Endothelial cell of umbilical vein (primary cell): Measurements from ENCODE around the gene CLIP2. TPM values are rescaled to one million over a fixed set of nuclear protein-coding genes. Genes with fewer than 3 reads are reported as not detected.
"Not testable (repeated sequence)": the region's sequence is repeated elsewhere in the genome, so short reads cannot be mapped to it uniquely, and the experiment has no call there.

ENCODE experiments used
- BruUV-seq: library from RNA; stranded (reverse); fragments of 400-500 nt; replicated peaks from 2 replicates; lab custom pipeline; 2021; lab: Mats Ljungman, UMichigan
- CTCF ChIA-PET: fragments of 300-600, 350-600 bp; sonication (Branson Sonifier 250); formaldehyde crosslinking; loops from one replicate; lab custom pipeline; 2021; ENCODE audit warnings: antibody characterized with exemption, inconsistent platforms; lab: Charles Lee
- POLR2A ChIA-PET: fragments of 300-600, 350-600 bp; sonication (Branson Sonifier 250); formaldehyde crosslinking; loops from one replicate; lab custom pipeline; 2021; ENCODE audit warnings: antibody characterized with exemption, inconsistent platforms; lab: Charles Lee
- DNase-seq: peaks from one replicate; pipeline ENCODE4 v3.0.0-alpha.2; 2011; ENCODE audit warnings: low read depth, low spot score
- FAIRE-seq: peaks from 2 replicates; lab custom pipeline; 2011; peaks lifted over from hg19 to GRCh38; lab: Jason Lieb, UNC
- H2AFZ ChIP-seq: 2 replicates; pipeline ENCODE4 v1.6.0; 2012; ENCODE audit warnings: low read depth, low read length, control low read depth, inconsistent platforms
- H3K27ac ChIP-seq: 2 replicates; pipeline ENCODE4 v1.5.1; 2011; ENCODE audit warnings: low read depth, mild to moderate bottlenecking, control low read depth, low read length, moderate library complexity; ENCODE audit not compliant: insufficient read depth
- H3K27me3 ChIP-seq, 2 experiments: 2 replicates each; pipeline versions ENCODE4 v1.6.0 to v1.6.1; 2011; ENCODE audit warnings: low read length in 2 of 2, mixed read lengths in 1 of 2; ENCODE audit not compliant: control insufficient read depth in 2 of 2, insufficient read depth in 2 of 2
- H3K36me3 ChIP-seq, 2 experiments: 2 replicates in 1 of 2; 3 replicates in 1 of 2; pipeline ENCODE4 v1.5.1; 2011; ENCODE audit warnings: low read length in 2 of 2, mild to moderate bottlenecking in 1 of 2, moderate library complexity in 1 of 2; ENCODE audit not compliant: control insufficient read depth in 2 of 2, insufficient read depth in 2 of 2; ENCODE audit errors: extremely low read depth in 1 of 2
- H3K4me1 ChIP-seq: 3 replicates; pipeline ENCODE4 v1.5.1; 2011; ENCODE audit warnings: mild to moderate bottlenecking, low read length; ENCODE audit not compliant: control insufficient read depth, insufficient read depth; ENCODE audit errors: extremely low read depth
- H3K4me2 ChIP-seq: 2 replicates; pipeline ENCODE4 v1.6.1; 2011; ENCODE audit warnings: low read length, control low read depth, mixed read lengths; ENCODE audit not compliant: insufficient read depth
- H3K4me3 ChIP-seq, 3 experiments: fragments of 200-600 bp in 1 of 3; sonication (generic), shearing (Covaris generic) in 1 of 3; replicated peaks in 1 of 3; 2 replicates each; pipeline ENCODE4 v1.5.1; 2011 to 2016; ENCODE audit warnings: control low read depth in 3 of 3, low read length in 3 of 3, mild to moderate bottlenecking in 2 of 3, inconsistent platforms in 1 of 3, low read depth in 1 of 3, moderate library complexity in 1 of 3; ENCODE audit not compliant: insufficient read depth in 1 of 3
- H3K79me2 ChIP-seq: 2 replicates; pipeline ENCODE4 v1.6.0; 2012; ENCODE audit warnings: low read length, inconsistent platforms; ENCODE audit not compliant: control insufficient read depth, insufficient read depth
- H3K9ac ChIP-seq: replicated peaks from 2 replicates; pipeline ENCODE3; 2011; ENCODE audit warnings: low read length, control low read depth; ENCODE audit not compliant: insufficient read depth; ENCODE audit errors: extremely low read depth
- H3K9me1 ChIP-seq: replicated peaks from 3 replicates; pipeline ENCODE4 v1.6.0; 2011; ENCODE audit warnings: mild to moderate bottlenecking, low read length; ENCODE audit not compliant: control insufficient read depth, insufficient read depth; ENCODE audit errors: extremely low read depth
- H3K9me3 ChIP-seq: replicated peaks from 2 replicates; pipeline ENCODE4 v1.5.1; 2012; ENCODE audit warnings: low read length, inconsistent platforms; ENCODE audit not compliant: control insufficient read depth, insufficient read depth
- H4K20me1 ChIP-seq: replicated peaks from 2 replicates; pipeline ENCODE3; 2011; ENCODE audit warnings: mild to moderate bottlenecking, low read length; ENCODE audit not compliant: control insufficient read depth, insufficient read depth; ENCODE audit errors: extremely low read depth
- EZH2 ChIP-seq: IDR thresholded peaks from 2 replicates; pipeline ENCODE4 v1.6.1; 2012; ENCODE audit warnings: borderline replicate concordance, low read depth, mild to moderate bottlenecking, moderate library complexity, low read length, inconsistent platforms; ENCODE audit not compliant: severe bottlenecking
- FOS ChIP-seq: IDR thresholded peaks from 2 replicates; pipeline ENCODE4 v1.6.1; 2011; ENCODE audit warnings: mild to moderate bottlenecking, low read length, moderate library complexity, borderline replicate concordance; ENCODE audit not compliant: insufficient read depth
- GATA2 ChIP-seq: IDR thresholded peaks from 2 replicates; pipeline ENCODE4 v1.7.0; 2011; ENCODE audit warnings: low read depth, mild to moderate bottlenecking, moderate library complexity, mixed read lengths, low read length; ENCODE audit not compliant: insufficient read length, insufficient read depth
- JUN ChIP-seq: IDR thresholded peaks from 2 replicates; pipeline ENCODE4 v1.6.1; 2011; ENCODE audit warnings: borderline replicate concordance, low read depth; ENCODE audit not compliant: insufficient read length, insufficient read depth
- MYC ChIP-seq: IDR thresholded peaks from one replicate; pipeline ENCODE4 v1.6.1; 2011; ENCODE audit warnings: mild to moderate bottlenecking, low read depth, low read length
- POLR2A ChIP-seq: IDR thresholded peaks from 2 replicates; pipeline ENCODE4 v1.6.1; 2012; ENCODE audit warnings: low read depth, mild to moderate bottlenecking, control low read depth, low read length
- POLR2AphosphoS5 ChIP-seq: IDR thresholded peaks from 2 replicates; pipeline ENCODE4 v1.6.1; 2012; ENCODE audit warnings: low read depth, mild to moderate bottlenecking, control low read depth, low read length, moderate library complexity; ENCODE audit not compliant: insufficient read depth
- dilution Hi-C: fragments of 300-500 bp; cut with MboI; formaldehyde crosslinking; loops from one replicate; pipeline ENCODE4 v1.15.0; 2019; ENCODE audit warnings: low sequenced_read_pairs; ENCODE audit not compliant: extremely low pct_ligation_motif_present
- intact Hi-C: fragments of 100-400 bp; cut with micrococcal nuclease; formaldehyde crosslinking; loops from one replicate; pipeline ENCODE4 v1.10.0; 2022
- polyA plus RNA-seq, 4 experiments: library from polyadenylated mRNA; depleted of rRNA in 3 of 4; stranded (reverse) in 3 of 4; unstranded in 1 of 4; fragments of >200 nt; gene quantifications; 2 replicates each; pipeline versions ENCODE4 v1.2.1 to v1.2.3, GENCODE V29; 2011 to 2012; ENCODE audit warnings: missing spikeins in 1 of 4
- total RNA-seq: library from RNA; stranded (reverse); gene quantifications from 2 replicates; pipeline ENCODE4 v1.2.3, GENCODE V29; 2021
- TF ChIP-seq, protein P1 (sequence below), 2 donors: IDR thresholded peaks; 1 replicate in 1 of 2; 2 replicates in 1 of 2; pipeline ENCODE4 v1.5.1; 2011; ENCODE audit warnings: low read length in 2 of 2, mild to moderate bottlenecking in 2 of 2, moderate library complexity in 2 of 2, control low read depth in 1 of 2, inconsistent platforms in 1 of 2, low read depth in 1 of 2; ENCODE audit not compliant: insufficient read depth in 1 of 2; ENCODE audit errors: extremely low read depth in 1 of 2
- TF ChIP-seq, protein P2 (sequence below): IDR thresholded peaks from 2 replicates; pipeline ENCODE4 v1.6.1; 2011; ENCODE audit not compliant: insufficient read depth, insufficient read length

CLIP2 gene
- total and polyA plus RNA-seq, 2 donors (not counting 3 experiments of a cell fraction or from before 2014, with no cell fraction given) = 8.3 to 37.1 TPM

DNA sequence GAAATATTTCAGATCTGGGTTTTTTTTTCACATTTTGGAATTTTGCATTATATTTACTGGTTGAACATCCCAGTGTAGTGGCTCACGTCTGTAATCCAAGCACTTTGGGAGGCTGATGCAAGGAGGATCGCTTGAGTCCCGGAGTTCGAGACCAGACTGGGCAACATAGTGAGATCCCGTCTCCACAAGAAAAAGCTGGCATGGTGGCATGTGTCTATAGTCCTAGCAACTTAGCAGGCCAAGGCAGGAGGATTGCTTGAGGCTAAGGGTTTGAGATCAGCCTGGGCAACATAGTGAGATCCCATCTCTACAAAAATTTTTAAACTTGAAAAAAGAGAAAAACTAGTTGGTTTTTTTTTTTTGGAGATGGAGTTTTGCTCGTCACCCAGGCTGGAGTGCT, 41.1 kb upstream of the CLIP2 start:
- dilution Hi-C loops = no loop called here
- no peak overlapping the region for H3K27ac ChIP-seq
- no peak overlapping the region for H2AFZ ChIP-seq
- TF ChIP-seq EZH2 = no peak
- TF ChIP-seq, protein P1, sequence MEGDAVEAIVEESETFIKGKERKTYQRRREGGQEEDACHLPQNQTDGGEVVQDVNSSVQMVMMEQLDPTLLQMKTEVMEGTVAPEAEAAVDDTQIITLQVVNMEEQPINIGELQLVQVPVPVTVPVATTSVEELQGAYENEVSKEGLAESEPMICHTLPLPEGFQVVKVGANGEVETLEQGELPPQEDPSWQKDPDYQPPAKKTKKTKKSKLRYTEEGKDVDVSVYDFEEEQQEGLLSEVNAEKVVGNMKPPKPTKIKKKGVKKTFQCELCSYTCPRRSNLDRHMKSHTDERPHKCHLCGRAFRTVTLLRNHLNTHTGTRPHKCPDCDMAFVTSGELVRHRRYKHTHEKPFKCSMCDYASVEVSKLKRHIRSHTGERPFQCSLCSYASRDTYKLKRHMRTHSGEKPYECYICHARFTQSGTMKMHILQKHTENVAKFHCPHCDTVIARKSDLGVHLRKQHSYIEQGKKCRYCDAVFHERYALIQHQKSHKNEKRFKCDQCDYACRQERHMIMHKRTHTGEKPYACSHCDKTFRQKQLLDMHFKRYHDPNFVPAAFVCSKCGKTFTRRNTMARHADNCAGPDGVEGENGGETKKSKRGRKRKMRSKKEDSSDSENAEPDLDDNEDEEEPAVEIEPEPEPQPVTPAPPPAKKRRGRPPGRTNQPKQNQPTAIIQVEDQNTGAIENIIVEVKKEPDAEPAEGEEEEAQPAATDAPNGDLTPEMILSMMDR (IDR thresholded peaks at IDR 0.05; ENCODE audit: extremely low read depth in 1 of 2, insufficient read depth in 1 of 2, low read depth in 1 of 2, low read length in 2 of 2) = no peak
- TF ChIP-seq MYC = no peak
- no peak for TF ChIP-seq FOS
- TF ChIP-seq GATA2 = no peak
- no peak for TF ChIP-seq JUN
- TF ChIP-seq POLR2A = no peak
- TF ChIP-seq, protein P2, sequence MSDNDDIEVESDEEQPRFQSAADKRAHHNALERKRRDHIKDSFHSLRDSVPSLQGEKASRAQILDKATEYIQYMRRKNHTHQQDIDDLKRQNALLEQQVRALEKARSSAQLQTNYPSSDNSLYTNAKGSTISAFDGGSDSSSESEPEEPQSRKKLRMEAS = no peak
- TF ChIP-seq POLR2AphosphoS5 = no peak
- no peaks in the 10 kb centered on the region for H3K9me1 ChIP-seq
- no peak overlapping the region for H3K4me3 ChIP-seq
- peaks cover 12% of the 10 kb centered on the region in 2 experiments for H3K36me3 ChIP-seq
- H3K27me3 ChIP-seq = no peaks in the 10 kb centered on the region
- CTCF ChIA-PET = no interaction called here
- no peak overlapping the region for H3K4me2 ChIP-seq
- no peak overlapping the region for H3K9ac ChIP-seq
- no peak for FAIRE-seq
- peaks cover 6% of the 10 kb centered on the region for H3K79me2 ChIP-seq
- H3K9me3 ChIP-seq = no peaks in the 10 kb centered on the region
- H3K4me1 ChIP-seq = peaks cover under 1% of the 10 kb centered on the region
- intact Hi-C loops = no loop called here
- no peak for DNase-seq
- BruUV-seq = no TSS peak
- POLR2A ChIA-PET = no interaction called here
- no peaks in the 10 kb centered on the region for H4K20me1 ChIP-seq

DNA sequence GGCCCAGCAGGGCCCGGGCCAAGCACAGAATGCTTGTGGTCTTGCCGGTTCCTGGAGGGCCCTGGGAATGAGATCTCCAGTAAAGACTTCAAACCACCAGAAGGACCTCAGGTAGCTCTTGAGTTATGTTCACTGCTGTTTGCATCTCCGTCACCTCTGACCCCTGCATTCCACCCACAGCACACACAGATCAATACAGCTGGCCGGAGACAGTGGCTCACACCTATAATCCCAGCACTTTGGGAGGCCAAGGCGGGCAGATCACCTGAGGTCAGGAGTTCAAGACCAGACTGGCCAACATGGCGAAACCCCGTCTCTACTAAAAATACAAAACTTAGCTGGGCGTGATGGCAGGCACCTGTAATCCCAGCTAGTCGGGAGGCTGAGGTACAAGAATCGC, 40.1 kb upstream of the CLIP2 start:
- H4K20me1 ChIP-seq, H3K4me2 ChIP-seq, FAIRE-seq, intact Hi-C loops, dilution Hi-C loops, DNase-seq, H3K4me3 ChIP-seq, H3K27ac ChIP-seq, H3K4me1 ChIP-seq, H3K9ac ChIP-seq, POLR2A ChIA-PET, H3K27me3 ChIP-seq, H3K9me3 ChIP-seq, H2AFZ ChIP-seq, BruUV-seq, H3K9me1 ChIP-seq: not testable (repeated sequence)
- CTCF ChIA-PET = interaction anchor here (1.1 kb wide), 1 partner anchor 43 kb away, joined by 3 read pairs; no protein-coding TSS in a partner anchor
- H3K79me2 ChIP-seq = peaks cover 14% of the 10 kb centered on the region
- H3K36me3 ChIP-seq = peaks cover 10% of the 10 kb centered on the region in 2 experiments
